ENCODE measurements around the gene CD151. TPM values are rescaled to one million over a fixed set of nuclear protein-coding genes. Genes with fewer than 3 reads are reported as not detected.

Gene CD151
- total RNA-seq, 1 donor: 311 TPM

DNA sequence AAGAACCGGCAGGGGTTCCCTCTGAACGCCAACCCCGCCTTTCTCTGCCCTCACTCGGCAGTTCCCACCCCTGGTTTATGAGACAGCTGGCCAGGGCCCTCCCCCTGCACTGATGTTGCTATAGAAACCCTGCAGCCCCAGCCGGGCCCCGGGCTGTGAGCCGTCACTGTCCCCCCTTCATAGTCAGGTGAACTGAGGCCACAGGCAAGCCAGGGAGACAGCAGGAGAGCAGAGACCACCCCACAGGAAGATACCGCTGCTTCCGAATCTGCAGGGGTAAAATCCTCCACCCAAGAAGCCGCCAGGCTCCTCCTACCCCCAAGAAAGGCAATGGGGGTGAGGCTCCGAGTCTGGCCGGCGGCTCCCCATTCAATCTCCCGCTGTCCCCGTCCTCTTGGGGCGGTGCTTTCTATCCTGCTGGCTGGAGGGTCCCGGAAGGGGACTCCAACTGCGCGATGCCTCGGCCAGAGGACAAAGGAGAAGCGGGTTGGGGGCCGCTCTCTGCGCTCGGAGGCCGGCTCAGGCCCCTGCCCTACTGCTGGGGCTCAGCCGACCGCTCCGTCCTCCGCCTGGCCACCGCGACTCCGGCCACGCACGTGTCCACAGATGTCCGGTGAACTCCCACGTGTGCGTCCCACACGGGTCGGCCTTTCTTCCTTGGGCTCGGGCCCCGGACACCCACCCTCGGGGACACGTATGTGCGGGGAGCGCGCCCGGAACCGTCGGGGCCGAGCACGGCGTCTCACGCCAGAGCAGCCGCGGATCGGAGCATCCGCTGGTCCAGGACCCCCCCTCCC is 35.3 kb upstream of the CD151 start:
- DNase-seq (ENCODE audit: low read depth): peak; percentile 70
- peak overlapping the region; percentile 77 for H3K4me3 ChIP-seq (ENCODE audit: low read depth, low read length)
- no peak for TF ChIP-seq CTCF (IDR thresholded peaks at IDR 0.05; ENCODE audit: insufficient read depth, low read length)

- peak; percentile 58 for DNase-seq (ENCODE audit: low read depth)
- H3K4me3 ChIP-seq (ENCODE audit: low read depth, low read length): peak within 1 kb of the TSS; percentile 77
- peak; percentile 67 for TF ChIP-seq CTCF (IDR thresholded peaks at IDR 0.05; ENCODE audit: insufficient read depth, low read length)
Observed at GRCh38 chr11:798093-798713, 34.5 kb upstream of the CD151 start, which contains the start of gene SLC25A22. SLC25A22 (minus strand) TSS chr11:798281; CDS start chr11:795006, 3,275 bp downstream.

- DNase-seq (ENCODE audit: low read depth): no peak
- TF ChIP-seq CTCF (IDR thresholded peaks at IDR 0.05; ENCODE audit: insufficient read depth, low read length): no peak
Observed at GRCh38 chr11:799641-800316, 33.0 kb upstream of the CD151 start.

DNA sequence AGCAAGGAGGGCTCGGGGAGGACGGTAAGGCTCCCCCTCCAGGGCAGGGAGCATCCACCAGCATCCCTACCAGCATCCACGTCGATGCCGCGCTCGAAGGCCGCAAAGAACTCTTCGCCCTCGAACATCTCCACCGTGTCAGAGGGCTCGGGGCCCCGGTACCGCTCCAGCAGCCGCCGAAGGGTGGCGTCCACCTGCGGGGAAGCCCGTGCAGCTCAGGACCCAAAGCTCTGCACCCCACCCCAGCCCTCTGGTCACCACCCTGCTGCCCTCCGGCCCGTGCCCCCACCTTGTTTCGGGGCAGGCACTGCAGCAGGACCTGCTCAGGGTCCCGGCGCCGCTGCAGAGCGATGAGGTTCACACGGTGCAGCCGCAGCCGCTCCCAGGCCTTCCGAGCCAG is 32.3 kb upstream of the CD151 start:
- H3K4me3 ChIP-seq (ENCODE audit: low read depth, low read length): no peak overlapping the region
- no peak for TF ChIP-seq CTCF (IDR thresholded peaks at IDR 0.05; ENCODE audit: insufficient read depth, low read length)
- DNase-seq (ENCODE audit: low read depth): no peak

More at GRCh38 chr11:799641-800316, 33.0 kb upstream of the CD151 start:
- no peak overlapping the region for H3K4me3 ChIP-seq (ENCODE audit: low read depth, low read length)

GRCh38 chr11:801097-801780 is 31.5 kb upstream of the CD151 start:
- no peak for DNase-seq (ENCODE audit: low read depth)
- no peak overlapping the region for H3K4me3 ChIP-seq (ENCODE audit: low read depth, low read length)
- no peak for TF ChIP-seq CTCF (IDR thresholded peaks at IDR 0.05; ENCODE audit: insufficient read depth, low read length)

DNA sequence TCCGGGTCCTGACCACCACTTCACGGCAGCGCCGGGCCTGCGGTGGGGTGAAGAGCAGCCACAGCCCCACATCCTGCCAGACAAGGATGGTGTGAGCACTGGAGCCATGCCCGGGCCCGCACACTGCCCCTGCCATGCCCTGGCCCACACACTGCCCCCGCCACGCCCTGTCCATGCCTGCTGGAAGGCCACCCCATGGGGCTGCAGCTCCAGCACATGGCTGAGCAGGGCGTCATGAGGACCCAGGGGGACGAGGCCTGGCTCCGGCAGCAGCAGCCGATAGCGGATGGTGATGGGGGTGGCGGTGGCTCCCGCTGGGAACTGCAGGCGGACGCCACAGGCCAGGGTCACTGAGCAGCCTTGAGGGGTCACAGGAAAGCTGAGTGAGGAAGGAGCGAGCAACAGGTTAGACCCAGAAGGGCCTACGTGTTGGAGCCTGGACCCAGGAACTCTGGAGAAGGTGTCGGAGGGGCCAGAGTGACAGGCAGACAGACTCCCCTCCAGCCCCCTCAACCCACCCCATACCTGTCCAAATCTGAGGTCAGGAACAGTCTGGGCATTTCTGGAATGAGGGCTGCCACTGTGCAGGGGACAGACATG is 30.6 kb upstream of the CD151 start:
- no peak overlapping the region for H3K4me3 ChIP-seq (ENCODE audit: low read depth, low read length)
- no peak for TF ChIP-seq CTCF (IDR thresholded peaks at IDR 0.05; ENCODE audit: insufficient read depth, low read length)
- no peak for DNase-seq (ENCODE audit: low read depth)
